ENCODE measurements around the gene IPO5. TPM values are rescaled to one million over a fixed set of nuclear protein-coding genes. Genes with fewer than 3 reads are reported as not detected.

Gene IPO5
- total and polyA plus RNA-seq, 2 of the 4 experiments (the other 2 are of a cell fraction): 89.2 to 270 TPM

DNA sequence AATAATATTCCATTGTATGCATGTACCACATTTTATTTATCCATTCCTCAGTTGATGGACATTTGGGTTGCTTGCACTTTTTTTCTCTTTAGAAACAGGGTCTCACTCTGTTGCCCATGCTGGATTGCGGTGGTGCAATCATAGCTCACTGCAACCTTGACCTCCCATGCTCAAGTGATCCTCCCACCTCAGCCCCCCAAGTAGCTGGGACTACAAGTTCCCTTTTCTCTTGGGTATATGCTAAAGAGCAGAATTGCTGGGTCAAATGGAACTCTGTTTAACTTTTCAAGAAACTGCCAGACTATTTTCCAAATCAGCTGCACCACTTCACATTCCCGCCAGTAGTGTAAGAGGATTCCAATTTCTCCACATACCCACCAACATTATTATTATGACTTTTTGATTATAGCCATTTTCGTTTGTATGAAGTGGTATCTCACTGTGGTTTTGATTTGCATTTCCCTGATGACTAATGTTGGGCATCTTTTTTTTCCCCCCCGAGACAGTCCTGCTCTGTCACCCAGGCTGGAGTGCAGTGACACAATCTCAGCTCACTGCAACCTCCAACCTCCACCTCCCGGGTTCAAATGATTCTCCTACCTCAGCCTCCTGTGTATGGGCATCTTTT, 7.6 kb upstream of the IPO5 start (continued):
- TF ChIP-seq MAZ (IDR thresholded peaks at IDR 0.05; ENCODE audit: borderline replicate concordance, low read depth, low read length): no peak

DNA sequence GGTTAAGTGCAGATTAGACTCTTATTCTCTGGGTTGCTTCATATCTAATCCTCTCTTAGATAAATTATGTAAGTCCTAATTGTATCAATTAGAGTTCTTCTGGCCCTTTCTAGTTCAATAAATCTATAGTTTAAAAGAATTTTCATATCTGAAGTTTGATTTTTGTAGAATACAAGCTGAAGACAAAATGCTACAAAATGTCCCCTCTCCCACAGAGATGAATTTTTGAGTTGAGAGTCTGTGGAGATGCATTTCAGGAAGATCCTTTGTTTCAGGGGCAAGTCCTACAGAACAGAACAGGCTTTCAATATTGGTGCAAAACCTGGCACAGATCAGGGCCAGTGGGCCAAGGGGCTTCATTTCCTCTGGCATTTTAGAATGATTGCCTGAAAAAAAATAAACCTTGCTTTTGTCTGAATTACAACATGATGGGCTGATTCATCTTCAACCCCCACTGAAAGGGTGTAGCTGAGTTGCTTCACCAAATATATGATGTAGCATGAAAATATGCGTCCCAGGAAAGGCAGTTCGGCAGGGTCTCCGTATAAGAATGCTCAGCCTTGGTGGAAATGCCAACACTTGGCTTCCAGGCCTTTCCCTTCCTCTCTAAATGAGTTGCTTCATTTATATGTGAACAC, 6.4 kb upstream of the IPO5 start:
- no peak overlapping the region for H3K4me3 ChIP-seq (ENCODE audit: insufficient read depth, low read depth, low read length)
- ChIA-PET CTCF (no interaction called here), POLR2A (ENCODE audit: unreplicated experiment) (no interaction called here)
- H2AK5ac ChIP-seq (ENCODE audit: low read depth, low read length): peak overlapping the region; percentile 63
- H3K14ac ChIP-seq (replicated peaks; ENCODE audit: low read depth, low read length): no peak overlapping the region; the same call in 1 of the 2 replicates
- no peaks in the 10 kb centered on the region for H3K79me1 ChIP-seq (ENCODE audit: low read depth in 1 of 2, low read length in 2 of 2)
- H2AFZ ChIP-seq (replicated peaks; ENCODE audit: low read length, poor library complexity): peak overlapping the region; percentile 36
- peak overlapping the region; percentile 82 for H3K56ac ChIP-seq (ENCODE audit: extremely low read depth, insufficient read depth, low read length)
- TF ChIP-seq RAD21 (IDR thresholded peaks at IDR 0.05; ENCODE audit: low read length) (no peak), RFX5 (IDR thresholded peaks at IDR 0.05; ENCODE audit: low read depth, low read length) (no peak), FOS (IDR thresholded peaks at IDR 0.05; ENCODE audit: low read depth, low read length) (peak; percentile 92), CEBPB (IDR thresholded peaks at IDR 0.05; ENCODE audit: low read depth, low read length) (peak; percentile 99), MAZ (IDR thresholded peaks at IDR 0.05; ENCODE audit: borderline replicate concordance, low read depth, low read length) (peak; percentile 41; the same call in 1 of the 2 replicates), MAFK (IDR thresholded peaks at IDR 0.05; ENCODE audit: low read depth, low read length) (no peak), POLR2A (IDR thresholded peaks at IDR 0.05; ENCODE audit: low read depth, low read length) (no peak), NFE2L2 (IDR thresholded peaks at IDR 0.05; ENCODE audit: low read depth, low read length) (peak; percentile 27; the same call in 1 of the 2 replicates), CHD1 (IDR thresholded peaks at IDR 0.05; ENCODE audit: low read depth, low read length) (no peak)
- TF ChIP-seq, protein P1, sequence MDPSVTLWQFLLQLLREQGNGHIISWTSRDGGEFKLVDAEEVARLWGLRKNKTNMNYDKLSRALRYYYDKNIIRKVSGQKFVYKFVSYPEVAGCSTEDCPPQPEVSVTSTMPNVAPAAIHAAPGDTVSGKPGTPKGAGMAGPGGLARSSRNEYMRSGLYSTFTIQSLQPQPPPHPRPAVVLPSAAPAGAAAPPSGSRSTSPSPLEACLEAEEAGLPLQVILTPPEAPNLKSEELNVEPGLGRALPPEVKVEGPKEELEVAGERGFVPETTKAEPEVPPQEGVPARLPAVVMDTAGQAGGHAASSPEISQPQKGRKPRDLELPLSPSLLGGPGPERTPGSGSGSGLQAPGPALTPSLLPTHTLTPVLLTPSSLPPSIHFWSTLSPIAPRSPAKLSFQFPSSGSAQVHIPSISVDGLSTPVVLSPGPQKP (IDR thresholded peaks at IDR 0.05; ENCODE audit: borderline replicate concordance, low read depth, low read length): no peak
- TF ChIP-seq, protein P2, sequence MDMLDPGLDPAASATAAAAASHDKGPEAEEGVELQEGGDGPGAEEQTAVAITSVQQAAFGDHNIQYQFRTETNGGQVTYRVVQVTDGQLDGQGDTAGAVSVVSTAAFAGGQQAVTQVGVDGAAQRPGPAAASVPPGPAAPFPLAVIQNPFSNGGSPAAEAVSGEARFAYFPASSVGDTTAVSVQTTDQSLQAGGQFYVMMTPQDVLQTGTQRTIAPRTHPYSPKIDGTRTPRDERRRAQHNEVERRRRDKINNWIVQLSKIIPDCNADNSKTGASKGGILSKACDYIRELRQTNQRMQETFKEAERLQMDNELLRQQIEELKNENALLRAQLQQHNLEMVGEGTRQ (IDR thresholded peaks at IDR 0.05; ENCODE audit: low read depth, low read length): no peak
- TF ChIP-seq, protein P3, sequence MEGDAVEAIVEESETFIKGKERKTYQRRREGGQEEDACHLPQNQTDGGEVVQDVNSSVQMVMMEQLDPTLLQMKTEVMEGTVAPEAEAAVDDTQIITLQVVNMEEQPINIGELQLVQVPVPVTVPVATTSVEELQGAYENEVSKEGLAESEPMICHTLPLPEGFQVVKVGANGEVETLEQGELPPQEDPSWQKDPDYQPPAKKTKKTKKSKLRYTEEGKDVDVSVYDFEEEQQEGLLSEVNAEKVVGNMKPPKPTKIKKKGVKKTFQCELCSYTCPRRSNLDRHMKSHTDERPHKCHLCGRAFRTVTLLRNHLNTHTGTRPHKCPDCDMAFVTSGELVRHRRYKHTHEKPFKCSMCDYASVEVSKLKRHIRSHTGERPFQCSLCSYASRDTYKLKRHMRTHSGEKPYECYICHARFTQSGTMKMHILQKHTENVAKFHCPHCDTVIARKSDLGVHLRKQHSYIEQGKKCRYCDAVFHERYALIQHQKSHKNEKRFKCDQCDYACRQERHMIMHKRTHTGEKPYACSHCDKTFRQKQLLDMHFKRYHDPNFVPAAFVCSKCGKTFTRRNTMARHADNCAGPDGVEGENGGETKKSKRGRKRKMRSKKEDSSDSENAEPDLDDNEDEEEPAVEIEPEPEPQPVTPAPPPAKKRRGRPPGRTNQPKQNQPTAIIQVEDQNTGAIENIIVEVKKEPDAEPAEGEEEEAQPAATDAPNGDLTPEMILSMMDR (conservative IDR thresholded peaks at IDR 0.05; ENCODE audit: low read depth, low read length): no peak
- peak; percentile 87 for ATAC-seq (ENCODE audit: low read depth)
- H4K8ac ChIP-seq (ENCODE audit: low read depth in 2 of 2, low read length in 2 of 2): peak overlapping the region in 1 of 2 experiments; percentile 93; a peak in 3 of 4 replicates
- WGBS, 2 experiments (ENCODE audit: extremely low coverage in 2 of 2, insufficient read length in 1 of 2): no CpG with 5 or more reads among the region's 3 CpGs
- H3K36me3 ChIP-seq (ENCODE audit: control insufficient read depth, insufficient read depth, low read length): no peaks in the 10 kb centered on the region
- no peaks in the 10 kb centered on the region; the same call in 1 of the 2 replicates for H3K9me1 ChIP-seq (ENCODE audit: insufficient read depth, low read length)
- in situ Hi-C loops (cut with MboI; ENCODE audit: low sequenced_read_pairs): no loop called here
- peak overlapping the region; percentile 87; the same call in 2 of the 3 replicates for H2BK15ac ChIP-seq (ENCODE audit: low read depth, low read length)
- intact Hi-C loops (cut with micrococcal nuclease): no loop called here
- peak overlapping the region; percentile 80 for H3K4ac ChIP-seq (ENCODE audit: low read depth, low read length)
- no peaks in the 10 kb centered on the region for H3K9me3 ChIP-seq (ENCODE audit: control insufficient read depth, insufficient read depth, low read length)
- no peaks in the 10 kb centered on the region for H4K20me1 ChIP-seq (ENCODE audit: insufficient read depth, low read length)
- no TSS peak for BruUV-seq (replicated peaks)
- H3K18ac ChIP-seq (ENCODE audit: low read depth, low read length): peak overlapping the region; percentile 80
- peak overlapping the region; percentile 78 for H3K4me2 ChIP-seq (ENCODE audit: low read depth, low read length)
- H3K27me3 ChIP-seq (ENCODE audit: control insufficient read depth, insufficient read depth, low read length): no peaks in the 10 kb centered on the region
- peak overlapping the region; percentile 92 for H4K91ac ChIP-seq (ENCODE audit: insufficient read depth, low read depth, low read length)
- 0 out of 2 replicates have a peak overlapping the region, but pooled peaks have one; percentile 32 for H3K9ac ChIP-seq (ENCODE audit: low read depth, low read length)
- peak overlapping the region; percentile 86 for H3K27ac ChIP-seq (ENCODE audit: insufficient read depth, low read length)
- peak overlapping the region; percentile 88; the same call in 1 of the 2 replicates for H3K23ac ChIP-seq (ENCODE audit: low read depth, low read length)
- peak overlapping the region; percentile 96 for H2BK5ac ChIP-seq (ENCODE audit: low read depth, low read length, poor library complexity, severe bottlenecking)
- peaks cover 14% of the 10 kb centered on the region for H3K4me1 ChIP-seq (ENCODE audit: control insufficient read depth, insufficient read depth, low read length)
- peak overlapping the region; percentile 84 for H4K5ac ChIP-seq (ENCODE audit: low read depth, low read length)
- H2BK20ac ChIP-seq (ENCODE audit: low read depth, low read length): peak overlapping the region; percentile 94
- dilution Hi-C loops (cut with HindIII; ENCODE audit: low sequenced_read_pairs, unreplicated experiment): no loop called here
- DNase-seq: peak; percentile 90
- peak overlapping the region; percentile 93 for H2BK120ac ChIP-seq (ENCODE audit: low read depth, low read length)
- peak overlapping the region; percentile 1 for H2AK9ac ChIP-seq (replicated peaks; ENCODE audit: low read depth, low read length, poor library complexity)

Data from IMR-90 (cell line).